Measurements from ENCODE around the gene SLC35D2.
"Not testable (repeated sequence)": the region's sequence is repeated elsewhere in the genome, so short reads cannot be mapped to it uniquely, and the experiment has no call there.

The SLC35D2 gene

GRCh38 chr9:96376891-96377874, 6.3 kb downstream of the SLC35D2 start:
- no peak for TF ChIP-seq CTCF (IDR thresholded peaks at IDR 0.05)
- no peak for TF ChIP-seq ZFX (IDR thresholded peaks at IDR 0.05; ENCODE audit: borderline replicate concordance)
- H3K27ac ChIP-seq: no peak overlapping the region

GRCh38 chr9:96375507-96375906, 8.0 kb downstream of the SLC35D2 start:
- not testable (repeated sequence) for H3K27ac ChIP-seq

GRCh38 chr9:96367943-96368342, 15.6 kb downstream of the SLC35D2 start:
- TF ChIP-seq CTCF (IDR thresholded peaks at IDR 0.05) (no peak), ZFX (IDR thresholded peaks at IDR 0.05; ENCODE audit: borderline replicate concordance) (no peak)
- H3K27ac ChIP-seq: no peak overlapping the region

GRCh38 chr9:96363175-96363967, 20.1 kb downstream of the SLC35D2 start:
- TF ChIP-seq ZFX (IDR thresholded peaks at IDR 0.05; ENCODE audit: borderline replicate concordance): no peak
- TF ChIP-seq CTCF (IDR thresholded peaks at IDR 0.05): no peak

GRCh38 chr9:96362119-96362518, 21.4 kb downstream of the SLC35D2 start:
- not testable (repeated sequence) for H3K27ac ChIP-seq

More at GRCh38 chr9:96363175-96363967, 20.1 kb downstream of the SLC35D2 start:
- H3K27ac ChIP-seq: no peak overlapping the region

GRCh38 chr9:96361668-96362067, 21.8 kb downstream of the SLC35D2 start:
- TF ChIP-seq CTCF (IDR thresholded peaks at IDR 0.05): no peak
- no peak for TF ChIP-seq ZFX (IDR thresholded peaks at IDR 0.05; ENCODE audit: borderline replicate concordance)

DNA sequence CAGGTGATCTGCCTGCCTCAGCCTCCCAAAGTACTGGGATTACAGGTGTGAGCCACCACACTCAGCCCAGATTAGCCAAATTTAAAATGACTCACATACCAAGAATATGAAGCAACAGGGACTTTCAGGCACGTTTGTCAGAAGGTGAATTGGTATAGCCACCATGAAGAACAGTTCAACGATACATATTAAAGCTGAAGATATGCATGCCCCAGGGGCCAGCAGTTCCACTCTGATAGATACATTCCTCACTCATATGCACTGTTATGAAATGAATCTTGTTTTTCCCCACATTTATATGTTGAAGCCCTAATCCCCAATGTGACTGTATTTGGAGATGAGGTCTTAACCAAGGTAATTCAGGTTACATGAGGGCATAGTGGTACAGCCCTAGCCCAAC, 22.5 kb downstream of the SLC35D2 start:
- TF ChIP-seq CTCF (IDR thresholded peaks at IDR 0.05): no peak
- TF ChIP-seq ZFX (IDR thresholded peaks at IDR 0.05; ENCODE audit: borderline replicate concordance): no peak

More at GRCh38 chr9:96361668-96362067, 21.8 kb downstream of the SLC35D2 start:
- no peak overlapping the region for H3K27ac ChIP-seq

DNA sequence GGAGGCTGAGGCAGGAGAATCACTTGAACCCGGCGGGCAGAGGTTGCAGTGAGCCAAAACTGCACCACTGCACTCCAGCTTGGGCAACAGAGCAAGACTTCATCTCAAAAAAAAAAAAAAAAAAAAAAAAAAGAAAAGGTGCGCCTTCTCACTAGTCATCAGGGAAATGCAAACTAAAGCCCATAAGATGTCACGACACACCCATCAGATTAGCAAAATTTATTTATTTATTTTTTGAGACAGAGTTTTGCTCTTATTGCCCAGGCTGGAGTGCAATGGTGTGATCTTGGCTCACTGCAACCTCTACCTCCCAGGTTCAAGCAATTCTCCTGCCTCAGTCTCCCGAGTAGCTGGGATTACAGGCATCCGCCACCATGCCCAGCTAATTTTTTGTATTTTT, 23.0 kb downstream of the SLC35D2 start:
- H3K27ac ChIP-seq: not testable (repeated sequence)

More for the DNA sequence above, 22.5 kb downstream of the SLC35D2 start:
- no peak overlapping the region for H3K27ac ChIP-seq
